Measurements from ENCODE around the gene OLFM4.
A peak's percentile ranks its signal among the peaks of the same experiment; 100 is the strongest.

The OLFM4 gene

DNA sequence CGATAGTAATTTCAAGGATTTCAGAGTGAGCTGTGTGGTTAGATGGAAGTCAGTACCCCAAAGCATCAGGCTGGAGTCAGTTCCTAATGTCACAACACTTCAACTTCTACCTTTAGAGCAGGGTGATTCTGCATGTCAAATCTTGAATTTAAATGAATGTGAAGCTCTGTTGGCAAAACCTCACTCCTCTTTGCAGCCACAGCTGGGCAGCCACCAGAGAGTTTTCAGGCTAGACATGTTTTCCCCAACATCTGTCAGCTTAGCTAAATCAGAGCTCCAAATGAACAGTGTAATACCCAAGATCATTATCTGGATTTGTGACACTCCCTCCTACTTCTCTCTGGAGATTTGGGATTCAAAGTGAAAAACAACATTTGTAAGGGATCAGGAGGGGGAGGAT lies 33.7 kb upstream of the OLFM4 start:
- no peak overlapping the region for H3K4me3 ChIP-seq (ENCODE audit: low read length in 2 of 2)
- H4K8ac ChIP-seq (ENCODE audit: low read depth, low read length), result no peak overlapping the region
- no peak overlapping the region for H2BK12ac ChIP-seq (ENCODE audit: low read length)
- no peak overlapping the region for H3K9ac ChIP-seq (ENCODE audit: low read depth, low read length, poor library complexity)
- H2AK5ac ChIP-seq (ENCODE audit: low read depth, low read length), result no peak overlapping the region
- H3K4ac ChIP-seq (ENCODE audit: low read length), result no peak overlapping the region
- H3K36me3 ChIP-seq (replicated peaks in 1 of 2; ENCODE audit: control insufficient read depth in 2 of 2, insufficient read depth in 2 of 2, low read length in 2 of 2), result no peaks in the 10 kb centered on the region
- H3K23ac ChIP-seq (ENCODE audit: low read depth, low read length, poor library complexity), result no peak overlapping the region
- no peaks in the 10 kb centered on the region for H3K27me3 ChIP-seq (ENCODE audit: control insufficient read depth in 3 of 3, insufficient read depth in 3 of 3, low read depth in 1 of 3, low read length in 3 of 3)
- H2AFZ ChIP-seq (ENCODE audit: low read length), result no peak overlapping the region
- no peak overlapping the region for H2BK5ac ChIP-seq (ENCODE audit: low read length)
- no peaks in the 10 kb centered on the region for H3K9me3 ChIP-seq (replicated peaks in 1 of 2; ENCODE audit: control insufficient read depth in 2 of 2, insufficient read depth in 1 of 2, low read depth in 1 of 2, low read length in 2 of 2)
- no peak overlapping the region for H3K18ac ChIP-seq (ENCODE audit: low read length)
- WGBS, 2 donors (ENCODE audit: extremely low coverage in 2 of 2, insufficient read length in 2 of 2, insufficient replicate concordance in 1 of 2), result no CpG with 5 or more reads among the region's 1 CpG
- no peak overlapping the region for H3K4me2 ChIP-seq (ENCODE audit: insufficient read depth, low read length, poor library complexity, severe bottlenecking)
- no peak overlapping the region for H3K27ac ChIP-seq (replicated peaks; ENCODE audit: low read length)
- H3K79me1 ChIP-seq (ENCODE audit: low read depth, low read length), result no peaks in the 10 kb centered on the region
- H2BK120ac ChIP-seq (ENCODE audit: low read depth, low read length), result no peak overlapping the region
- H4K91ac ChIP-seq (ENCODE audit: low read depth, low read length, poor library complexity), result no peak overlapping the region
- H3K4me1 ChIP-seq (ENCODE audit: control insufficient read depth in 2 of 2, insufficient read depth in 1 of 2, low read depth in 1 of 2, low read length in 2 of 2), result peaks cover 14 to 30% of the 10 kb centered on the region in 2 donors
- no peak overlapping the region for H2BK15ac ChIP-seq (ENCODE audit: low read length)
- no peak for DNase-seq (ENCODE audit: low spot score)
- no peak overlapping the region for H3K14ac ChIP-seq (ENCODE audit: low read length)

GRCh38 chr13:52995946-52996345 lies 32.7 kb upstream of the OLFM4 start:
- Histone ChIP-seq H3K27ac (replicated peaks; ENCODE audit: low read length) (no peak overlapping the region), H3K79me1 (ENCODE audit: low read depth, low read length) (no peaks in the 10 kb centered on the region)

GRCh38 chr13:52997951-52998876 lies 30.4 kb upstream of the OLFM4 start:
- H3K27ac ChIP-seq (replicated peaks; ENCODE audit: low read length), result no peak overlapping the region
- H3K9ac ChIP-seq (ENCODE audit: low read depth, low read length, poor library complexity), result no peak overlapping the region
- H3K4me3 ChIP-seq (ENCODE audit: low read length in 2 of 2), result no peak overlapping the region
- H2BK5ac ChIP-seq (ENCODE audit: low read length), result no peak overlapping the region
- no peak overlapping the region for H3K18ac ChIP-seq (ENCODE audit: low read length)
- peaks cover 8 to 22% of the 10 kb centered on the region in 2 donors for H3K4me1 ChIP-seq (ENCODE audit: control insufficient read depth in 2 of 2, insufficient read depth in 1 of 2, low read depth in 1 of 2, low read length in 2 of 2)
- no peak overlapping the region for H2AK5ac ChIP-seq (ENCODE audit: low read depth, low read length)
- H3K36me3 ChIP-seq (replicated peaks in 1 of 2; ENCODE audit: control insufficient read depth in 2 of 2, insufficient read depth in 2 of 2, low read length in 2 of 2), result no peaks in the 10 kb centered on the region
- H3K4me2 ChIP-seq (ENCODE audit: insufficient read depth, low read length, poor library complexity, severe bottlenecking), result no peak overlapping the region
- no peak for DNase-seq (ENCODE audit: low spot score)
- H4K91ac ChIP-seq (ENCODE audit: low read depth, low read length, poor library complexity), result no peak overlapping the region
- no peak overlapping the region for H3K4ac ChIP-seq (ENCODE audit: low read length)
- no peak overlapping the region for H3K14ac ChIP-seq (ENCODE audit: low read length)
- H2BK15ac ChIP-seq (ENCODE audit: low read length), result no peak overlapping the region
- H2AFZ ChIP-seq (ENCODE audit: low read length), result no peak overlapping the region
- H2BK120ac ChIP-seq (ENCODE audit: low read depth, low read length), result no peak overlapping the region
- no peak overlapping the region for H2BK12ac ChIP-seq (ENCODE audit: low read length)
- no CpG with 5 or more reads among the region's 5 CpGs for WGBS, 2 donors (ENCODE audit: extremely low coverage in 2 of 2, insufficient read length in 2 of 2, insufficient replicate concordance in 1 of 2)
- H3K9me3 ChIP-seq (replicated peaks in 1 of 2; ENCODE audit: control insufficient read depth in 2 of 2, insufficient read depth in 1 of 2, low read depth in 1 of 2, low read length in 2 of 2), result peaks cover 0 to 5% of the 10 kb centered on the region in 2 donors
- H3K79me1 ChIP-seq (ENCODE audit: low read depth, low read length), result no peaks in the 10 kb centered on the region
- no peak overlapping the region for H4K8ac ChIP-seq (ENCODE audit: low read depth, low read length)
- H3K23ac ChIP-seq (ENCODE audit: low read depth, low read length, poor library complexity), result no peak overlapping the region
- no peaks in the 10 kb centered on the region for H3K27me3 ChIP-seq (ENCODE audit: control insufficient read depth in 3 of 3, insufficient read depth in 3 of 3, low read depth in 1 of 3, low read length in 3 of 3)

More at GRCh38 chr13:52995946-52996345, 32.7 kb upstream of the OLFM4 start:
- Histone ChIP-seq H2AFZ (ENCODE audit: low read length) (no peak overlapping the region), H2AK5ac (ENCODE audit: low read depth, low read length) (no peak overlapping the region), H3K4me3 (ENCODE audit: low read length in 2 of 2) (no peak overlapping the region), H3K4me1 (ENCODE audit: control insufficient read depth in 2 of 2, insufficient read depth in 1 of 2, low read depth in 1 of 2, low read length in 2 of 2) (peaks cover 14 to 30% of the 10 kb centered on the region in 2 donors), H3K36me3 (replicated peaks in 1 of 2; ENCODE audit: control insufficient read depth in 2 of 2, insufficient read depth in 2 of 2, low read length in 2 of 2) (no peaks in the 10 kb centered on the region), H2BK120ac (ENCODE audit: low read depth, low read length) (no peak overlapping the region), H3K4me2 (ENCODE audit: insufficient read depth, low read length, poor library complexity, severe bottlenecking) (no peak overlapping the region), H3K9ac (ENCODE audit: low read depth, low read length, poor library complexity) (no peak overlapping the region), H4K8ac (ENCODE audit: low read depth, low read length) (no peak overlapping the region), H3K23ac (ENCODE audit: low read depth, low read length, poor library complexity) (no peak overlapping the region), H2BK12ac (ENCODE audit: low read length) (no peak overlapping the region), H3K4ac (ENCODE audit: low read length) (no peak overlapping the region), H3K14ac (ENCODE audit: low read length) (no peak overlapping the region), H3K27me3 (ENCODE audit: control insufficient read depth in 3 of 3, insufficient read depth in 3 of 3, low read depth in 1 of 3, low read length in 3 of 3) (no peaks in the 10 kb centered on the region), H3K9me3 (replicated peaks in 1 of 2; ENCODE audit: control insufficient read depth in 2 of 2, insufficient read depth in 1 of 2, low read depth in 1 of 2, low read length in 2 of 2) (peaks cover 0 to 5% of the 10 kb centered on the region in 2 donors), H2BK15ac (ENCODE audit: low read length) (no peak overlapping the region), H2BK5ac (ENCODE audit: low read length) (no peak overlapping the region), H3K18ac (ENCODE audit: low read length) (no peak overlapping the region), H4K91ac (ENCODE audit: low read depth, low read length, poor library complexity) (no peak overlapping the region)
- no peak for DNase-seq (ENCODE audit: low spot score)
- no CpG with 5 or more reads among the region's 2 CpGs for WGBS, 2 donors (ENCODE audit: extremely low coverage in 2 of 2, insufficient read length in 2 of 2, insufficient replicate concordance in 1 of 2)

DNA sequence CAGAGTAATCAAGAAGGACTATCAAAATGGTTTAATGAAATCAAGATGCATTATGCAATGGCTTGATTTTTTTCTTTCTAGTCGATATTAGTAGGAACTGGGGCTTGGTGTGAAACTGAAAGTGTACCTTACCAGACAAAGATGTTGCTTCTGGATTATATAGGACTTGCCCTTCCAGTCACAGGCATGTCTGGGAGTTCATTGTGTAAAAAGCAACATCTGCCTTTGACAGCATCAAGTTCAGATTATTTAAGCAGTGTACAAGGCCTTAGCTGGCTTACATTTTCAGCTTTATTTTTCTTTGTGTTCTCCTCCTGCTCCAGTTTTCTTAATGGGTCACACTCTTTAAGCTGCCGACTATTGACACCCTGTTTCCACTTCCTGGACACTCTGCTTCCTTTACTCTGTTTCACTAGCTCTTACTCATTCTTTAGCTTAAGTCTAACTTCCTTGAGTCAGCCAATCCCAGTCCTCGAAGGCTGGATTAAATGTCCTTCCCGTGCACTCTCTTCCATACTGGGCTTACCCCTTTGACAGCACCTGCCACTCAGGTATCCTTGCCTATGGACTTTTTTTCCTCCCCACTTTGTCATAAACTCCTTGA lies 29.4 kb upstream of the OLFM4 start:
- no peak overlapping the region for H2BK5ac ChIP-seq (ENCODE audit: low read length)
- H2BK120ac ChIP-seq (ENCODE audit: low read depth, low read length), result no peak overlapping the region
- no peak overlapping the region for H2BK12ac ChIP-seq (ENCODE audit: low read length)
- H3K14ac ChIP-seq (ENCODE audit: low read length), result no peak overlapping the region
- no peak overlapping the region for H3K4me2 ChIP-seq (ENCODE audit: insufficient read depth, low read length, poor library complexity, severe bottlenecking)
- H3K27ac ChIP-seq (replicated peaks; ENCODE audit: low read length), result no peak overlapping the region
- DNase-seq (ENCODE audit: low spot score), result no peak
- WGBS, 2 donors (ENCODE audit: extremely low coverage in 2 of 2, insufficient read length in 2 of 2, insufficient replicate concordance in 1 of 2), result no CpG with 5 or more reads among the region's 4 CpGs
- no peak overlapping the region for H3K18ac ChIP-seq (ENCODE audit: low read length)
- H3K9ac ChIP-seq (ENCODE audit: low read depth, low read length, poor library complexity), result no peak overlapping the region
- H4K91ac ChIP-seq (ENCODE audit: low read depth, low read length, poor library complexity), result no peak overlapping the region
- peak overlapping the region; percentile 56 for H2AFZ ChIP-seq (ENCODE audit: low read length)
- H3K4me1 ChIP-seq (ENCODE audit: control insufficient read depth in 2 of 2, insufficient read depth in 1 of 2, low read depth in 1 of 2, low read length in 2 of 2), result peaks cover 8 to 14% of the 10 kb centered on the region in 2 donors
- H3K4me3 ChIP-seq (ENCODE audit: low read length in 2 of 2), result no peak overlapping the region
- H4K8ac ChIP-seq (ENCODE audit: low read depth, low read length), result no peak overlapping the region
- no peak overlapping the region for H2BK15ac ChIP-seq (ENCODE audit: low read length)
- H3K79me1 ChIP-seq (ENCODE audit: low read depth, low read length), result no peaks in the 10 kb centered on the region
- no peak overlapping the region for H2AK5ac ChIP-seq (ENCODE audit: low read depth, low read length)
- peaks cover 0 to 5% of the 10 kb centered on the region in 2 donors for H3K9me3 ChIP-seq (replicated peaks in 1 of 2; ENCODE audit: control insufficient read depth in 2 of 2, insufficient read depth in 1 of 2, low read depth in 1 of 2, low read length in 2 of 2)
- no peaks in the 10 kb centered on the region for H3K27me3 ChIP-seq (ENCODE audit: control insufficient read depth in 3 of 3, insufficient read depth in 3 of 3, low read depth in 1 of 3, low read length in 3 of 3)
- H3K23ac ChIP-seq (ENCODE audit: low read depth, low read length, poor library complexity), result no peak overlapping the region
- H3K4ac ChIP-seq (ENCODE audit: low read length), result no peak overlapping the region
- H3K36me3 ChIP-seq (replicated peaks in 1 of 2; ENCODE audit: control insufficient read depth in 2 of 2, insufficient read depth in 2 of 2, low read length in 2 of 2), result no peaks in the 10 kb centered on the region
